Epithelial cell of proximal tubule (primary cell): ENCODE data around the gene AKAP13. TPM values are rescaled to one million over a fixed set of nuclear protein-coding genes. Genes with fewer than 3 reads are reported as not detected.

Experiments
- DNase-seq: peaks from one replicate; pipeline ENCODE4 v3.0.0-alpha.2; 2011; ENCODE audit warnings: low read depth
- H3K4me3 ChIP-seq: 2 replicates; pipeline ENCODE4 v1.5.1; 2011; ENCODE audit warnings: low read depth, mild to moderate bottlenecking, low read length
- total RNA-seq: library from RNA; depleted of rRNA; stranded (reverse); fragments of >200 nt; gene quantifications from 2 replicates; pipeline ENCODE4 v1.2.3, GENCODE V29; 2015
- TF ChIP-seq, protein P1 (sequence below): conservative IDR thresholded peaks from 2 replicates; pipeline ENCODE4 v1.5.1; 2012; ENCODE audit warnings: low read depth, mild to moderate bottlenecking, low read length

The AKAP13 gene
- total RNA-seq, 1 donor from 2014 or later = 40.9 TPM

DNA sequence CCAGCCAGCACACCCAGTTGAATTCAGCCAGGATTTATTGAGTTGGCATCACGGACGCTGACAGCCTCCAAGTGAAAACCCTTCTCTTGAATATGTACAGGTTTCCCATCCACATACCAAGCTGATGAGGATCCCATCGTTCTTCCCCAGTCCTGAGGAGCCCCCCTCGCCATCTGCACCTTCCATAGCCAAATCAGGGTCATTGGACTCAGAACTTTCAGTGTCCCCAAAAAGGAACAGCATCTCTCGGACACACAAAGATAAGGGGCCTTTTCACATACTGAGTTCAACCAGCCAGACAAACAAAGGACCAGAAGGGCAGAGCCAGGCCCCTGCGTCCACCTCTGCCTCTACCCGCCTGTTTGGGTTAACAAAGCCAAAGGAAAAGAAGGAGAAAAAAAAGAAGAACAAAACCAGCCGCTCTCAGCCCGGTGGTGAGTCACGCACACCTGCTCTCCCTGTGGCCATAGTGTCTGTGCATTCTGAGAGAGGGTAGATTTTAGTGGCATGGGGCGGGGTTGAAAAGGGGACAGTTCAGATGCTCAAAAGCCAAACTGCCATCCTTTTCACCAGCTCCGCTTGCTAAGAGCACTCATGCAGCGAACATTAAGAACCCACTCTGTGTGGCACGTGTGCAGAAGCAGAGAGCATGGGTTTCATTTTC lies 363.1 kb downstream of the AKAP13 start:
- H3K4me3 ChIP-seq = no peak overlapping the region
- DNase-seq = no peak
- TF ChIP-seq, protein P1, sequence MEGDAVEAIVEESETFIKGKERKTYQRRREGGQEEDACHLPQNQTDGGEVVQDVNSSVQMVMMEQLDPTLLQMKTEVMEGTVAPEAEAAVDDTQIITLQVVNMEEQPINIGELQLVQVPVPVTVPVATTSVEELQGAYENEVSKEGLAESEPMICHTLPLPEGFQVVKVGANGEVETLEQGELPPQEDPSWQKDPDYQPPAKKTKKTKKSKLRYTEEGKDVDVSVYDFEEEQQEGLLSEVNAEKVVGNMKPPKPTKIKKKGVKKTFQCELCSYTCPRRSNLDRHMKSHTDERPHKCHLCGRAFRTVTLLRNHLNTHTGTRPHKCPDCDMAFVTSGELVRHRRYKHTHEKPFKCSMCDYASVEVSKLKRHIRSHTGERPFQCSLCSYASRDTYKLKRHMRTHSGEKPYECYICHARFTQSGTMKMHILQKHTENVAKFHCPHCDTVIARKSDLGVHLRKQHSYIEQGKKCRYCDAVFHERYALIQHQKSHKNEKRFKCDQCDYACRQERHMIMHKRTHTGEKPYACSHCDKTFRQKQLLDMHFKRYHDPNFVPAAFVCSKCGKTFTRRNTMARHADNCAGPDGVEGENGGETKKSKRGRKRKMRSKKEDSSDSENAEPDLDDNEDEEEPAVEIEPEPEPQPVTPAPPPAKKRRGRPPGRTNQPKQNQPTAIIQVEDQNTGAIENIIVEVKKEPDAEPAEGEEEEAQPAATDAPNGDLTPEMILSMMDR = no peak

DNA sequence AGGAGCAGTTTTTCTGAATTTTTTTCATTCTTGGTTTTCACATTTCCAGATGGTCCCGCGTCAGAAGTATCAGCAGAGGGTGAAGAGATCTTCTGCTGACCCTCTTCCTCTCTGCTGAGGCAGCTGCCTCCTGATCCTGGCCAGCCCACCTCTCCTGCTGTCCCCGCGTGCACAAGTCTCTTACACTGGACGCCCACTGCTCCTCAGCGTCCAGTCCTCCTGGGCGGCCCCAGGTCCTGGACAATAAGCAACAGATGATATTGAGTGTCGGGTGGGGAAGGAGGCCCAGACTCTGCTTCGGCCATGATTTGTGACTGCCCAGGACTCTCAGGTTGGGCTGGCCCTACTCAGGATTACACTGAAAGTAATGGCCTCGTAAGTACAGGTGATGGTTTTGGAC lies 364.2 kb downstream of the AKAP13 start:
- no peak overlapping the region for H3K4me3 ChIP-seq
- TF ChIP-seq, protein P1 = no peak
- no peak for DNase-seq

DNA sequence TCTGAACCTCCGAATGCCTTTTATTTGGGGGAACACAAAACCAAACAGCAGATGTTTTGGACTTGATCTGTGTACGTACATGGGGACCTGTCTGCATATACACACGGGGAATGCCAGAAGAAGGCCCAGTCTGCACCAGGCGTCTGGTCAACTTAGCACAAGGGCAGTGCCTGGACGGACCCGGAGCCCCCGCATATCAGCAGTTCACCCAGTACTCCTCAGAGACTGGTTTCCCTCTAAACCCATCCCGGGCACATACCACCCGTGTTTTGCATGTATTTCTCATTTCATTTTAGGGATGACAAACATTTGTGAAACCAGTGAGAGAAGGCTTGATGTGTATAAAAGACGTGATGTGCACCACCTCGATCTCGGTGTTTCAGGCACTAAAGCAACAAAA lies 364.6 kb downstream of the AKAP13 start:
- no peak for DNase-seq
- TF ChIP-seq, protein P1 = no peak
- H3K4me3 ChIP-seq = no peak overlapping the region

DNA sequence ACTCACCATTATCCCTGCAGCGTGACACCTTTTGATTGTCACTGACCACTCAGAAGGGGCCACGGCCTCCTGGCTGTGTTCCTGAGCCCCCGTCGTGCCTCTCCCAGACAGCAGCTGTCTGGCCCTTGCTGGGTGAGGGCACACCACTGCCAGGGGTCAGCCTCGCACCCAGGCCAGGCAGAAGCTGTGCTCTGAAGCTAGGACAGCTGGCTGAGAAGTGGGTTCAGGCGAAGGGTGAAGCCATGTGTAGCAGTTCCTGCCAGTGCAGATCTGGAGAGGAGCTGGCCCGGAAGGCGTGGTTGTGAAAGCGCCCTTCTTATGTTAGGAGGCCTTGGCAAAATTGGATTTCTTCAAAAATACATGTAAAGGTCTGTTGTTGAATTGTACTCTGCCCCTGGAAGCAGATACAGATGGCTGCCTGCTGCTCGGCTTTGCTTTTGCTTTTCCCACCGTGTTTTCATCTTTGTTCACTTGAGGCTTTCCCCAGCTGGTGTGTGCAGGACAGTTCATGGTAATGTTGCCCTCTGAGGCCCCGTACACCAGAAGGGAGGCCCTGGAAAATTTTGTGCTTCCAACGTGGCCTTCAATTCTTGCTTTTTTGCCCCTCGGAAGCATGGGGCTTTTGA lies 365.2 kb downstream of the AKAP13 start:
- DNase-seq = no peak
- TF ChIP-seq, protein P1 = no peak
- no peak overlapping the region for H3K4me3 ChIP-seq

DNA sequence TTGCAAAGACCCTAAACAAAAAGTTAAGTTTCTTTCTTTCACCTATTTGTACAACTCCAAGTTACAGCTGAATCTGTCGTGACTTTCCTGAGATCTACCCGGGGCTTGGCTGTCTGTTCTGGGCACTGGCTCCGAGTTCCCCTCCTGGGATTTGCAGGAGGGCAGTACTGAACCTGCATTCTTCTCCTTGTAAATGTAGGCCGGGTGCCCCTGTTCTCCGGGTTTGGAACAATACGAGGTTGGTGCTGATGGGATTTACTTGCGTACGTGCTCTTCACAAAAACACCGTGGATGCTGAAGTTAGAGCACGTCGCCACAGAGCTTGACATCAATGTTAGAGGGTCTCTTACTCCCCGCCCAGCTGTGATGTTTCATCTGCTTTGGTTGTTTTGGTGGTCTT lies 366.2 kb downstream of the AKAP13 start:
- TF ChIP-seq, protein P1 = no peak
- H3K4me3 ChIP-seq = no peak overlapping the region
- DNase-seq = no peak

DNA sequence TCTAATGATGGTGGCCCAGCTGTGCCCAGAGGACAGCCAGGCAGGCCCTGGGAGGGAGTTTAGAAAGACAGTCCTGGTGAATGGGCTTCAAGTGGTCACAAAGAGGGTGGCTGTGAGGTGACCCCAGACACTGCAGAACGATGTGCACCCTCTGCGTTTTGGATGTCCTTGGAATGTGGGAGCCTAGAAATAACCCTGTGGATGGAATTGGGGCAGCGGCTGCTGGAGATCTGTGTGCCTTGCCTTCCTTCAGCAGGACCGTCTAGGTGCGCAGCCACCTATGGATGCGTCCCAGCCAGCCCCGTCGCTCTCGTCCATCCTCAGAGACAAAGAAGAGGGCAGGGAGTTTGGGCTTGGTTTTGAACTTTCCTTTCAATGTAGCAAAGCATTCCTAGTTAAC lies 367.8 kb downstream of the AKAP13 start:
- TF ChIP-seq, protein P1 = no peak
- H3K4me3 ChIP-seq = no peak overlapping the region
- no peak for DNase-seq

DNA sequence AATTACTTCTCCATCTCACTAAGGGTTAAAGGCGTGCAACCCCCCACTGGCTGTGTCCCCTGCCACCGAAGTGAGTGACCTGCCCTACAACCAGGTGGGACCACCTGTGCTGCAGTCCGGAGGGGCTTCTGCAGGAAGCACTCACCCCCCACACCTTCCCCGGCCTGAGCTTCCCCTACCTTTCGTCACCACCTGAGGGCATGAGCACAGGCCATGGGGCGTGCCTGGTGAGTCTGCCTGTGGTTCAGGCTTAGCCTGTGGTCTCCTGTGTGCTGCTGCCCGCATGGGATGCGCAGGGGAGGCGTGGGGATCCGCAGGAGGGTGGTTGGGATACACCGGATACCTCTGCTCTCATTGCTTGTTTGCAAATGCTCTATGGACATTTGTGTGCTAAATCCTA lies 368.3 kb downstream of the AKAP13 start:
- H3K4me3 ChIP-seq = no peak overlapping the region
- TF ChIP-seq, protein P1 = no peak
- DNase-seq = no peak
